ENCODE measurements around the gene ITIH1. TPM values are rescaled to one million over a fixed set of nuclear protein-coding genes. Genes with fewer than 3 reads are reported as not detected.

Gene ITIH1
- total RNA-seq, 6 experiments from 2014 or later, result not detected

- H3K36me3 Mint-ChIP-seq (ENCODE audit: low read depth), result no peaks in the 10 kb centered on the region
- no peaks in the 10 kb centered on the region for H3K9me3 Mint-ChIP-seq
- peaks cover 26% of the 10 kb centered on the region for H3K27me3 Mint-ChIP-seq (ENCODE audit: insufficient read depth)
- no peak overlapping the region for H3K27ac Mint-ChIP-seq
- TF ChIP-seq CTCF (IDR thresholded peaks at IDR 0.05), result no peak
- DNase-seq, result no peak
- H3K4me3 Mint-ChIP-seq, result no peak overlapping the region
- peaks cover 11% of the 10 kb centered on the region; the same call in 1 of the 2 replicates for H3K4me1 Mint-ChIP-seq (ENCODE audit: low read depth)
Observed at GRCh38 chr3:52790337-52790736, 12.9 kb downstream of the ITIH1 start.

- Mint-ChIP-seq H3K4me3 (no peak overlapping the region), H3K36me3 (ENCODE audit: low read depth) (no peaks in the 10 kb centered on the region), H3K27me3 (ENCODE audit: insufficient read depth) (peaks cover 26% of the 10 kb centered on the region), H3K27ac (no peak overlapping the region), H3K9me3 (no peaks in the 10 kb centered on the region), H3K4me1 (ENCODE audit: low read depth) (peaks cover 11% of the 10 kb centered on the region; the same call in 1 of the 2 replicates)
- TF ChIP-seq CTCF (IDR thresholded peaks at IDR 0.05), result no peak
- no peak for DNase-seq
Observed at GRCh38 chr3:52790741-52791140, 13.3 kb downstream of the ITIH1 start.

- Mint-ChIP-seq H3K36me3 (ENCODE audit: low read depth) (no peaks in the 10 kb centered on the region), H3K27me3 (ENCODE audit: insufficient read depth) (peaks cover 26% of the 10 kb centered on the region), H3K27ac (no peak overlapping the region), H3K4me3 (no peak overlapping the region), H3K4me1 (ENCODE audit: low read depth) (peaks cover 11% of the 10 kb centered on the region; the same call in 1 of the 2 replicates), H3K9me3 (no peaks in the 10 kb centered on the region)
- DNase-seq, result no peak
- TF ChIP-seq CTCF (IDR thresholded peaks at IDR 0.05), result no peak
Observed at GRCh38 chr3:52791366-52791765, 14.0 kb downstream of the ITIH1 start.

- peaks cover 27% of the 10 kb centered on the region for H3K27me3 Mint-ChIP-seq (ENCODE audit: insufficient read depth)
- TF ChIP-seq CTCF (IDR thresholded peaks at IDR 0.05), result no peak
- H3K9me3 Mint-ChIP-seq, result no peaks in the 10 kb centered on the region
- H3K4me3 Mint-ChIP-seq, result no peak overlapping the region
- H3K4me1 Mint-ChIP-seq (ENCODE audit: low read depth), result peaks cover 11% of the 10 kb centered on the region; the same call in 1 of the 2 replicates
- H3K27ac Mint-ChIP-seq, result no peak overlapping the region
- H3K36me3 Mint-ChIP-seq (ENCODE audit: low read depth), result no peaks in the 10 kb centered on the region
- DNase-seq, result no peak
Observed at GRCh38 chr3:52791928-52792327, 14.5 kb downstream of the ITIH1 start.

- Mint-ChIP-seq H3K4me3 (no peak overlapping the region), H3K27ac (no peak overlapping the region), H3K9me3 (no peaks in the 10 kb centered on the region), H3K36me3 (ENCODE audit: low read depth) (no peaks in the 10 kb centered on the region), H3K4me1 (ENCODE audit: low read depth) (peaks cover 11% of the 10 kb centered on the region; the same call in 1 of the 2 replicates), H3K27me3 (ENCODE audit: insufficient read depth) (peaks cover 27% of the 10 kb centered on the region)
- peak; percentile 13; the same call in 1 of the 2 replicates for TF ChIP-seq CTCF (IDR thresholded peaks at IDR 0.05)
- DNase-seq, result no peak
Observed at GRCh38 chr3:52792413-52792812, 15.0 kb downstream of the ITIH1 start.

All from HFFc6 (cell line).